NCI-H82 treated with DMSO at 0.1 percent for 48 hours (cell line): ENCODE results near the gene ZNF691.

Experiments used
- DNase-seq: peaks from one replicate; lab custom pipeline; 2025; ENCODE audit not compliant: unreplicated experiment; lab: John Stamatoyannopoulos, UW

The ZNF691 gene

DNA sequence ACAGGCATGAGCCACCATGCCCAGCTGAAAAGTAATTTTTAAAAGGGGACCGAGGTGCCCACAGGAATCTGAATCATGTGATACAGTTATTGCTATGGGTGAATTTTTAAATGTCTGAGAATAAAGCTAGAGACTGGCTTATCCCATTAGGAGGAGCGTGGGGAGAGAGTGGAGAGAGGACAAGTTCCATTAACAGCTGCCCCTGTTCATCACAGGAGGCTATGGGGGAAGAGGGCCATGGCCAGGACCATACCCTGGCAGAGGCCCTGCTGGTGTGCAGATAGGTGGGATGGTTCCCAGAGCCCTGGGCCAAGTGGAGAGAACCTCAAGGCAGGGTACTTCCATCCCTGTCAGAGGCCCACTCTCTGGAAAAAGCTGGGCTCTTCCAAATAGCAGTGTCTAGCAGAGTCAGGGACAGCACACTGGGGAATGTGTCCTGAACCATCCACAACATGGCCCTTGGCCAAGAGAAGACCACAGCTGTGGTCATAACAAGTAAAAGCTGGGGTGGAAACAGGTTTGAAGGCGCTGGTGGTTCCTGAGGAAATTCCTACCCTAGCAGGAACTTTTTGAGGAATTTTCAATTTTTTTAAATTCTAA is 13.7 kb upstream of the ZNF691 start:
- DNase-seq: no peak

- DNase-seq: no peak
Observed at GRCh38 chr1:42833981-42834380, 12.4 kb upstream of the ZNF691 start.

DNA sequence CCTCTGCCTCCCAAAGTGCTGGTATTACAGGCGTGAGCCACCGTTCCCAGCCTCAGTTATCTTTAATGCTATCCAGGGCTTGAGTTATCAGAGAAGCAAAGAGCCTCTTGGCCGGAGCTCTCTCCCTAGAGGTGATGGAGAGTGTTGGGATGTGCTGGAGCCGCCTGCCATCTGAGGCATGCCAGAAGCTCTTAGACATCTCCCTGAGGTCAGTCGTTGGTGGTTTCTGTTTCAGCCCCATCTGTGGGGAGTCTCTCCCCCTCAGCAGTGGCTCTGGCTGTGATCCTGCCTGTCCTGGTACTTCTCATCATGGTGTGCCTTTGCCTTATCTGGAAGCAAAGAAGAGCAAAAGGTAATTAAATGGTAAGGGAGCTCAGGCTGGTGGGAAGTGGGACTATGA is 11.6 kb upstream of the ZNF691 start:
- no peak for DNase-seq

- DNase-seq: peak; percentile 70
Observed at GRCh38 chr1:42835422-42835821, 11.0 kb upstream of the ZNF691 start.

- DNase-seq: no peak
Observed at GRCh38 chr1:42837709-42838108, 8.7 kb upstream of the ZNF691 start.

DNA sequence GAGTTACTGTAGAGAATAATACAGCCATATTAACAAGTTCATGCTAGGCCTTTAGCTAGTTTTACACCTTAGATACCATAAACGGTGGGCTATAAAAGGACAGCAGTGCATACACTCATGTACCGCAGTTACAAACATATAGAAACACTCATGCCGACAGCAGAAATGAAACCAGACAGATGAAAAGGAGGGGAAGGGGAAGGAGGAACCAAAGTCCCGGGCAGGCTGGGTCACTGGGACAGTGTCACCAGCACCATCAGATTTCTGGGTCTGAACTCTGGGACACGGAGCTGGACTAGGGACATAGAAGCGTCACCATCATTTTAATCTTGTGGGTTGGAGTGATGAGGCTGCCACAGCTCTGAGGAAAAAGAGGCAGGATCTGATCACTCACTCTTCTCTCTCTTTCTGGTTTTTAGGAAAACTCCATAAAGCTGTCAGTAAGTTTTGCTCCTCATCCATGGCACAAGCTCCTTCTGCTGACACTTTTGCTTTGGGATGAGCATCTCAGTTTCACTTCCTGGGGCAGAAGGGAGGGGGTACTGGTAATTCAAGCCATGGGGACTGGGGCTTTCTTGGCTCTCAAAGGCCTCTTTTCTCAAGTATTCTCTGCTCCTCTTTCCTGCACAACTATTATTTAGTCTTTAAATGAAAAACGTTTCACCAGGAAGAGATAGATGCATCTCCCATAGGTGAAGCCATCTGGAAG is 7.8 kb upstream of the ZNF691 start:
- DNase-seq: no peak

DNA sequence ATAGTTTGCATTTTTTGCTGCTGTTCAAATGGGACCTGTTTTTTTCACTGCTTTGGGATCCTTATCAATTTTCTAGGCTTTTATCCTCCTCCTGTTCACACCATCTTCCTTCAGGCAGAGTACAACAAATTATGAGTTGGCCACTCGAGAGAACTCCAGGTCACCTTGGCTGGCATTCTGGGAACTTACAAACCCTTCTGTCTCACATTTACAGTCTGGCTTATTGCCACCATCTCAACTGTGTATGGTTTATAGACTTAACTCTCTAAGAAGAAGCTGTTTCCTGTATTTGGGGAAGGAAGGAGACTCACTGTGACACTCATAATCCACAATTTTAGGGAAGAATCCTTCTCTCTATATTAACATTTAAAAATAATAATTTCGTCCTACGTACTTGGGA is 5.4 kb upstream of the ZNF691 start:
- DNase-seq: no peak

DNA sequence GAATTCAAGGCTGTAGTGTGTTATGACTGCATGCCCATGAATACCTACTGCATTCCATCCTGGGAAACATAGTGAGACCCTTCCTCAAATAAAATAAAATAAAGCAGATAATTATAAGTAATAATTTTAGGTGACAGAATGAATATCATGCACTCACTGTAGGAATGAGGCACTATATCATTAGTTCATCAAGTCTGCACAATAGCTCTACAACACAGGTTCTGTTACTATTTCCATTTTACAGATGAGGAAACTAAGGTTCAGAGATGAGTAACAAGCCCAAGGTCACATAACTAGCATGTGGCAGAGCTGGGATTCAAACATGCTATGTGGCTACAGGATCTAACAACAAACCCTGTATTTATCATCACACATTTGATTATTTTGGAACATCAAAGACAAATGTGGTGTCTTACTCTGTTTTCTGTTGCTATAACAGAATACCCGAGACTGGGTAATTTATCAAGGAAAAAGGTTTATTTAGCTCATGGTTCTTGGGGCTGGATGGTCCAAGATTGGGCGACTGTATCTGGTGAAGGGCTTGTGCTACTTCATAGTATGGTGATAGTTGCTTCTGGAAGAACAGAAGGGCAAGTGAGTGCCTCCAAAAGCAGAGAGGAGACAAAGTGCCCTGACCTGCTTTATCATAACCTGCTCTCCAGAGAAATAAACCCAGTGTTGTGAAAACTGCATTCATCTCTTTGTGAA is 4.8 kb upstream of the ZNF691 start:
- DNase-seq: no peak

- no peak for DNase-seq
Observed at GRCh38 chr1:42844592-42845140, 1.7 kb upstream of the ZNF691 start.

DNA sequence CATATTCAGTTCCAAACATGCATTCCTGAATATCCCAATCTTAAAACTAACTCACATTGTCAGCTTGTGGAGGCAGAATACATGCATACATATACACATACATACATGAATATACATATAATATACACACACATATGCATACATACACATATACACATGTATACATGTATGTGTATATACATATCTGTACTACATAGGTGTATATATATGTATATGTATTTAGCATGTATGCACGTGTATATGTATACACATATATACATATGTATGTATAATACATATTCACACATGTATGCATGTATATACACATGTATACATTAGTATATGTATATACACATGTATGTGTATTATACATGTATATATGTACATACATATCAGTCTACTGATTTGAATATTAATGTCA is 1.2 kb upstream of the ZNF691 start:
- DNase-seq: no peak

DNA sequence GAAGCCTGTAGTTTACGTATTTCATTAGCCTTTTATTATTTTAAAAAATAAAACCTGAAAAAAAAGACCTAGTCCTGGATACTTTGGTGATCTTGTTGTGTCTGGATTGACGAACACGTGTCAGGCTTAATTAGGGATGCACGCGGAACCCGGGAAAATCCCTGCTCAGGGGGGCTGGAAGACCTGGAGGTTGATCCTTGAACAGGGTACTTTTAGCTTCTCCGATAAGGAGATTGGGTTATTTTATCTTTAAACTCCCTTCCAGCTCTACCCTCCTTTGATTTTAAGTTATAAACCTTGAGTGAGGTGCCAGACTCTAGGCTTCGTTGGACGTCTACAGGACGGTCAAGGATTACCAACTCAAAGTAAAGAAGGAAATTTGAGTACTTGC is 552 bp upstream of the ZNF691 start:
- peak; percentile 56 for DNase-seq

DNA sequence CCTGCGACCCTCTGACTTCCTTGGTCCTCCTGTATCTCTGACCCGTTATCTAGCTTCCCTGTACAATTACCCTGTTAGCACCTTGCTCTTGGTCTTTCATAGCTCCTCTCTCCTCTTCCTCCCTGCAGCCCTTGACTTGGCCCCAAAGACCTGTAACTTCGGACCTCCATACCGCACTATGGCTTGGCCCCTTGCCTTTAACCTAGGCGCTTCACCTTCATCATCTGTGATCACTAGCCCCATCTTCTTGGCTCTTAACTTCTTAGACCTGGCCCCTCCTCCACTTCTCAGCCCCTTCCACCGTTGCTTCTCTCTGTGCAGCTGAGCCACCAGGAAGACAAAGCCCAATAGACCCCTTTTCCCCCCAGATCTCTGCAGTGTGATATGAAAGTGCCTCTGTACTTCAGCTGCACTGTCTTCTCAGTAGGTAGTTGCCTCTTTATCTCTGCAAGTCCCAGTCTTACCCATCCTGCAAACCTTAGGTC is 740 bp downstream of the ZNF691 start:
- no peak for DNase-seq

- no peak for DNase-seq
Observed at GRCh38 chr1:42847721-42848460, 1.5 kb downstream of the ZNF691 start.

DNA sequence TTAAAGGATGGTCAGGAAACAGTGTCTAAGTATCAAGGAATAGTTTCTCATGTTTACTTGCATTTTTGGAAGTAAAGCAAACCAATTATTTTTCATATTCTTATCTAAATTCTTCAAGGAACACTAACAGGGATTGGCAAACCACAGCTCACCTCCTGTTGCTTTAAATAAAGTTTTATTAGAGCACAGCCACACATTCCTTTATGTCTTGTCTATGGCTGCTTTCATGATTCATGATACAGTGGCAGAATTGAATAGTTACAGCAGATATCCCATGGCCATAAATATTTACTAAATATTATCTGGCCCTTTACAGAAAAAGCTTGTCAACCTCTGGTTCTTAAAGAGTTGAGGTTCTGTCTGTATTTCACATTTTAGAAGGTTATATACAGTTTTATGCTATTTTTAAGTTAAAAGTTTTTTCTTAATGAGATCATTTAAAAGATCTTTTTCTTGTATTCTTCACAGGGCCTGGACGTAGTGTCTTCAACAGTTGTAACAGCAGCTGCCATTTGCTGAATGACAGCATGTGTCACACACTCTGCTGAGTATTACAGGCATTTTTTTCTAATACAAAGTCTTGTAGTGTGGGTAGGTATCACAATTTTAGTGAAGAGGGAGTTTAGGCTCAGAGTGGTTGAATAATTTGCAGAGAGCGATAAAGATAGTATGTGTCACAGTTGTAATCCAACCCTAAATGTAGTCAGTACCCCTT is 2.6 kb downstream of the ZNF691 start:
- no peak for DNase-seq

DNA sequence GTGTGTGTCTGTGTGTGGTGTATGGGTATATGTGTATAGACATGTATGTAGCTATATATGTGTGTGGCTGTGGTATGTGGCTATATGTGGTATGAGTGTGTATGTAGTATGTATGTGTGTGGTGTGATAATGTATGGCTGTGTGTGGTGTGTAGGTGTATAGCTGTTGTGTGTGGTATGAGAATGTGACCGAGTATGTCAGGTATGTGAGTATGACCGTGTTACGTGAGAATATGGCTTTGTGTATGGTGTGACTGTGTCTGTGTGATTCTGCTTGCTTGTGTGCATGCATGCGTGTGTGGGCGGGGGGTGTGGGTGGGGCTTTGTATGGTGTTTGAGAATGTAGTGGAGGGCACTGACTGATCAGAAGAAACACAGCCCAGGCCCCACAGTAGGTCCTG is 3.5 kb downstream of the ZNF691 start:
- no peak for DNase-seq

DNA sequence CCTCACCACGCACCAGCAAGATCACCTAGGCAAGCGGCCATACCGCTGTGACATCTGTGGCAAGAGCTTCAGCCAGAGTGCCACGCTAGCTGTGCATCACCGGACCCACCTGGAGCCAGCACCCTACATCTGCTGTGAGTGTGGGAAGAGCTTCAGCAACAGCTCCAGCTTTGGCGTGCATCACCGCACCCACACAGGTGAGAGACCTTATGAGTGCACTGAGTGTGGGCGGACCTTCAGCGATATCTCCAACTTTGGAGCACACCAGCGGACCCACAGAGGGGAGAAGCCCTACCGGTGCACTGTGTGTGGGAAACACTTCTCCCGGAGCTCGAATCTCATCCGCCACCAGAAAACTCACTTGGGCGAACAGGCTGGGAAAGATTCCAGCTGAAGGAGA is 5.0 kb downstream of the ZNF691 start:
- DNase-seq: no peak

GRCh38 chr1:42851960-42852607 is 5.7 kb downstream of the ZNF691 start:
- no peak for DNase-seq

DNA sequence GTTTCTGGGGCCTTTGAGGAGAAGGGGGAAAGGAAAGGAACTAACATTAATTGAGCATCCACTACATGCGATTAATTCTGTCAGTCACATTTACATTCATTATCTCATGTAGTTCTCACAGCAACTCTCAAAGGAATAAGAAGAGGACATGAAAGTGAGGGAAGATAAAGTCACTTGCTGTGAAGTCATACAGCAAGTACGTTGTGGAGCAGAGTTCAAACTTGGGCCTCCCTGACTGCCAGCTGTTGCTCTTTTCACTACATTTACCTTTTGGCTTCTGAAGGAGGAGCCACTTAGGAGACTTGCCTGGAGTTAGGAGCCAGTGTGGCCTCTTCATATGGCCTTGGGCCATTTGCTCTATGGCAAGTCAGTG is 6.2 kb downstream of the ZNF691 start:
- no peak for DNase-seq

GRCh38 chr1:42853116-42853884 is 6.9 kb downstream of the ZNF691 start:
- peak; percentile 63 for DNase-seq
